HCT116 (cell line): Measurements from ENCODE around the gene FMN2. TPM values are rescaled to one million over a fixed set of nuclear protein-coding genes. Genes with fewer than 3 reads are reported as not detected.

ENCODE experiments used
- ATAC-seq: fragments of 200-7000 bp; cut with Tn5 transposase; 2 replicates; pipeline ENCODE4 v1.9.1; 2020; ENCODE audit warnings: mild to moderate bottlenecking, moderate library complexity
- BruUV-seq: library from RNA; stranded (reverse); fragments of 400-500 nt; replicated peaks from 2 replicates; lab custom pipeline; 2021; lab: Mats Ljungman, UMichigan
- CTCF ChIA-PET: fragments of 300-600 bp; sonication (Branson Sonifier 250); formaldehyde crosslinking; loops from one replicate; lab custom pipeline; 2021; ENCODE audit warnings: antibody characterized with exemption; lab: Charles Lee
- POLR2A ChIA-PET: fragments of 300-600, 350-600 bp; sonication (Branson Sonifier 250); formaldehyde crosslinking; loops from one replicate; lab custom pipeline; 2021; ENCODE audit warnings: antibody characterized with exemption; lab: Charles Lee
- RAD21 ChIA-PET, 2 experiments: fragments of 300-600 bp; sonication (Branson Sonifier 250); formaldehyde crosslinking; loops; one replicate each; lab custom pipeline; 2023; ENCODE audit warnings: low total read pairs in 2 of 2; ENCODE audit not compliant: uncharacterized antibody in 2 of 2, unreplicated experiment in 2 of 2, low non-redundant PET in 1 of 2; lab: Charles Lee
- DNase-seq: peaks from one replicate; pipeline ENCODE4 v3.0.0-alpha.2; 2010; ENCODE audit warnings: low read depth, low spot score
- H2AFZ ChIP-seq: fragments of 200-600 bp; shearing (Covaris generic), sonication (generic); 2 replicates; pipeline ENCODE4 v1.6.1; 2017; ENCODE audit warnings: low read depth, mixed run types, mixed read lengths, antibody characterized with exemption, low read length; ENCODE audit not compliant: poor library complexity, severe bottlenecking
- H3K27ac ChIP-seq: 2 replicates; pipeline ENCODE4 v1.5.1; 2012; ENCODE audit warnings: low read depth, low read length
- H3K27me3 ChIP-seq: fragments of 200-600 bp; sonication (generic); 2 replicates; pipeline ENCODE4 v1.6.1; 2016; ENCODE audit warnings: mixed run types, low read length, mixed read lengths; ENCODE audit not compliant: insufficient read depth
- H3K36me3 ChIP-seq, 2 experiments: fragments of 200-500 bp in 1 of 2; fragments of 200-600 bp in 1 of 2; sonication (Bioruptor generic) in 1 of 2; sonication (generic) in 1 of 2; 2 replicates each; pipeline versions ENCODE4 v1.5.1 to v1.6.1; 2014 to 2016; ENCODE audit warnings: low read length in 2 of 2, inconsistent platforms in 1 of 2, mixed read lengths in 1 of 2, mixed run types in 1 of 2; ENCODE audit not compliant: insufficient read depth in 2 of 2, control insufficient read depth in 1 of 2
- H3K4me1 ChIP-seq, 2 experiments: fragments of 200-600 bp in 1 of 2; sonication (generic) in 1 of 2; 2 replicates each; pipeline versions ENCODE4 v1.5.1 to v1.6.1; 2012 to 2017; ENCODE audit warnings: low read length in 2 of 2, inconsistent platforms in 1 of 2, mild to moderate bottlenecking in 1 of 2, mixed read lengths in 1 of 2, mixed run types in 1 of 2, moderate library complexity in 1 of 2; ENCODE audit not compliant: insufficient read depth in 2 of 2, control insufficient read depth in 1 of 2
- H3K4me2 ChIP-seq: fragments of 200-600 bp; sonication (generic); 2 replicates; pipeline ENCODE4 v1.6.1; 2017; ENCODE audit warnings: mixed run types, low read length, mixed read lengths
- H3K4me3 ChIP-seq, 2 experiments: fragments of 200-600 bp in 1 of 2; sonication (generic) in 1 of 2; replicated peaks in 1 of 2; 2 replicates each; pipeline ENCODE4 v1.5.1; 2011 to 2016; ENCODE audit warnings: low read length in 2 of 2, control low read depth in 1 of 2, low read depth in 1 of 2, mild to moderate bottlenecking in 1 of 2, mixed read lengths in 1 of 2, mixed run types in 1 of 2
- H3K79me2 ChIP-seq: fragments of 200-600 bp; sonication (generic); 2 replicates; pipeline ENCODE4 v1.6.1; 2017; ENCODE audit warnings: mild to moderate bottlenecking, mixed run types, low read length, moderate library complexity, mixed read lengths; ENCODE audit not compliant: insufficient read depth
- H3K9ac ChIP-seq: fragments of 200-600 bp; sonication (generic); 2 replicates; pipeline ENCODE4 v1.6.1; 2016; ENCODE audit warnings: low read length, mixed read lengths
- H3K9me2 ChIP-seq: fragments of 200-600 bp; sonication (generic), shearing (Covaris generic); 2 replicates; pipeline ENCODE4 v1.6.1; 2017; ENCODE audit warnings: mixed run types, mild to moderate bottlenecking, moderate library complexity; ENCODE audit not compliant: insufficient read depth
- H3K9me3 ChIP-seq, 2 experiments: fragments of 200-500 bp in 1 of 2; fragments of 200-600 bp in 1 of 2; sonication (Bioruptor generic) in 1 of 2; sonication (generic) in 1 of 2; 2 replicates each; pipeline ENCODE4 v1.6.1; 2014 to 2017; ENCODE audit warnings: low read length in 2 of 2, mixed read lengths in 2 of 2, inconsistent platforms in 1 of 2, low read depth in 1 of 2, mild to moderate bottlenecking in 1 of 2, mixed run types in 1 of 2, moderate library complexity in 1 of 2; ENCODE audit not compliant: control insufficient read depth in 1 of 2, insufficient read depth in 1 of 2
- H4K20me1 ChIP-seq: fragments of 200-600 bp; sonication (generic), shearing (Covaris generic); 2 replicates; pipeline ENCODE4 v1.6.1; 2017; ENCODE audit warnings: mixed run types, mild to moderate bottlenecking, moderate library complexity; ENCODE audit not compliant: insufficient read depth
- CBX3 ChIP-seq: IDR thresholded peaks from 2 replicates; pipeline ENCODE4 v1.6.1; 2012; ENCODE audit warnings: low read depth
- CTCF ChIP-seq, 3 experiments: fragments of 200-600 bp in 1 of 3; sonication (generic) in 1 of 3; IDR thresholded peaks in 2 of 3; conservative IDR thresholded peaks in 1 of 3; 2 replicates each; pipeline ENCODE4 v1.5.1; 2012 to 2017; ENCODE audit warnings: low read depth in 2 of 3, low read length in 2 of 3, antibody characterized with exemption in 1 of 3, borderline replicate concordance in 1 of 3, control low read depth in 1 of 3, mild to moderate bottlenecking in 1 of 3, mixed read lengths in 1 of 3, mixed run types in 1 of 3, moderate library complexity in 1 of 3; ENCODE audit not compliant: insufficient read depth in 1 of 3
- EZH2 ChIP-seq: fragments of 200-600 bp; sonication (generic); IDR thresholded peaks from 2 replicates; pipeline ENCODE4 v1.6.1; 2017; ENCODE audit warnings: antibody characterized with exemption, mixed run types
- EZH2phosphoT487 ChIP-seq: fragments of 200-600 bp; IDR thresholded peaks from 2 replicates; pipeline ENCODE4 v1.6.1; 2018; ENCODE audit warnings: antibody characterized with exemption, borderline replicate concordance
- POLR2A ChIP-seq: IDR thresholded peaks from 2 replicates; pipeline ENCODE4 v1.7.0; 2011; ENCODE audit warnings: borderline replicate concordance; ENCODE audit not compliant: insufficient read depth, insufficient read length; ENCODE audit errors: extremely low read depth
- RAD21 ChIP-seq: IDR thresholded peaks from 2 replicates; pipeline ENCODE4 v1.6.1; 2012; ENCODE audit warnings: low read depth, mild to moderate bottlenecking
- SIN3A ChIP-seq: IDR thresholded peaks from 2 replicates; pipeline ENCODE4 v1.6.1; 2012; ENCODE audit warnings: low read depth
- intact Hi-C: fragments of 100-400 bp; cut with micrococcal nuclease; formaldehyde crosslinking; loops from 2 replicates; pipeline ENCODE4 v1.10.0; 2022
- total RNA-seq: library from RNA; stranded (reverse); gene quantifications from one replicate; pipeline ENCODE4 v1.2.1, GENCODE V29; 2021; ENCODE audit not compliant: unreplicated experiment

FMN2 gene
- total RNA-seq, 1 experiment from 2014 or later, result not detected

- no peak overlapping the region for H2AFZ ChIP-seq
- no peak overlapping the region for H3K4me3 ChIP-seq
- no peaks in the 10 kb centered on the region; a peak in 2 of 4 replicates for H3K9me3 ChIP-seq
- no peaks in the 10 kb centered on the region for H4K20me1 ChIP-seq
- H3K4me2 ChIP-seq, result no peak overlapping the region
- no peak overlapping the region for H3K9ac ChIP-seq
- intact Hi-C loops, result no loop called here
- no TSS peak for BruUV-seq
- no peak for DNase-seq
- TF ChIP-seq EZH2 (no peak), POLR2A (no peak), CBX3 (no peak), EZH2phosphoT487 (no peak)
- ATAC-seq, result no peak
- no peaks in the 10 kb centered on the region for H3K9me2 ChIP-seq
- no peaks in the 10 kb centered on the region for H3K4me1 ChIP-seq
- CTCF ChIA-PET, result no interaction called here
- H3K79me2 ChIP-seq, result no peaks in the 10 kb centered on the region
- H3K27me3 ChIP-seq, result no peaks in the 10 kb centered on the region
- H3K36me3 ChIP-seq, result no peaks in the 10 kb centered on the region
- RAD21 ChIA-PET, result no interaction called here
- H3K27ac ChIP-seq, result no peak overlapping the region
- POLR2A ChIA-PET, result no interaction called here
These were observed 96.5 kb downstream of the FMN2 start for GRCh38 chr1:240188139-240188538.

GRCh38 chr1:240189386-240189989, 97.8 kb downstream of the FMN2 start:
- intact Hi-C loops, result no loop called here
- no peaks in the 10 kb centered on the region for H3K4me1 ChIP-seq
- no peak overlapping the region for H2AFZ ChIP-seq
- no peak overlapping the region for H3K9ac ChIP-seq
- RAD21 ChIA-PET, result no interaction called here
- H3K27ac ChIP-seq, result no peak overlapping the region
- no peaks in the 10 kb centered on the region for H3K9me2 ChIP-seq
- ATAC-seq, result no peak
- H3K9me3 ChIP-seq, result no peaks in the 10 kb centered on the region; a peak in 2 of 4 replicates
- H3K36me3 ChIP-seq, result no peaks in the 10 kb centered on the region
- no peak for DNase-seq
- POLR2A ChIA-PET, result no interaction called here
- CTCF ChIA-PET, result interaction anchor here (0.8 kb wide), 1 partner anchor 419 kb away, joined by 3 read pairs; no protein-coding TSS in a partner anchor
- TF ChIP-seq SIN3A (no peak), EZH2phosphoT487 (no peak), CTCF (IDR thresholded peaks at IDR 0.05 in 2 of 3, conservative IDR thresholded peaks at IDR 0.05 in 1 of 3; ENCODE audit: borderline replicate concordance in 1 of 3, insufficient read depth in 1 of 3, low read depth in 2 of 3, low read length in 2 of 3) (peak in 2 of 3 experiments; percentile 55 to 62; a peak in 4 of 6 replicates), RAD21 (0 out of 2 replicates have a peak, but pooled peaks have one; percentile 16), POLR2A (no peak)
- TF ChIP-seq, all 23 proteins: peak for 2
- no peaks in the 10 kb centered on the region for H3K79me2 ChIP-seq
- H3K4me2 ChIP-seq, result no peak overlapping the region
- no peak overlapping the region for H3K4me3 ChIP-seq
- H3K27me3 ChIP-seq, result no peaks in the 10 kb centered on the region
- no TSS peak for BruUV-seq
- H4K20me1 ChIP-seq, result no peaks in the 10 kb centered on the region
